B cell (primary cell): ENCODE results near the gene C16orf86. TPM values are rescaled to one million over a fixed set of nuclear protein-coding genes. Genes with fewer than 3 reads are reported as not detected.

Experiments
- ATAC-seq: fragments of 200-7000 bp; cut with Tn5 transposase; one replicate; pipeline ENCODE4 v1.10.0; 2021; ENCODE audit warnings: low read depth, mild to moderate bottlenecking, moderate number of reproducible peaks, moderate library complexity
- CTCF ChIA-PET: fragments of 350-600 bp; sonication (Branson Sonifier 250); formaldehyde crosslinking; loops from one replicate; lab custom pipeline; 2021; ENCODE audit warnings: antibody characterized with exemption, inconsistent platforms; lab: Charles Lee
- POLR2A ChIA-PET: fragments of 350-600 bp; sonication (Branson Sonifier 250); formaldehyde crosslinking; loops from one replicate; lab custom pipeline; 2021; ENCODE audit warnings: antibody characterized with exemption; lab: Charles Lee
- DNase-seq: peaks from one replicate; pipeline ENCODE4 v3.0.0; 2013
- H2AFZ ChIP-seq: 2 replicates; pipeline ENCODE4 v1.6.1; 2012; ENCODE audit warnings: mild to moderate bottlenecking, low read depth, low read length; ENCODE audit not compliant: insufficient read depth, poor library complexity, severe bottlenecking
- H3K27ac ChIP-seq, 2 donors: 1 replicate in 1 of 2; 2 replicates in 1 of 2; pipeline ENCODE4 v1.5.1; 2012 to 2013; ENCODE audit warnings: low read length in 2 of 2, mild to moderate bottlenecking in 2 of 2, moderate library complexity in 1 of 2
- H3K27me3 ChIP-seq, 4 experiments: fragments of 200-600 bp in 1 of 4; sonication (generic) in 1 of 4; replicated peaks in 1 of 4; 1 replicate in 2 of 4; 2 replicates in 2 of 4; pipeline versions ENCODE4 v1.6.1 to v1.7.0; 2013 to 2016; ENCODE audit warnings: low read length in 3 of 4, mild to moderate bottlenecking in 2 of 4, mixed read lengths in 1 of 4, moderate library complexity in 1 of 4; ENCODE audit not compliant: insufficient read depth in 4 of 4, control insufficient read depth in 3 of 4; ENCODE audit errors: control extremely low read depth in 1 of 4
- H3K36me3 ChIP-seq, 2 experiments: replicated peaks in 1 of 2; 1 replicate in 1 of 2; 2 replicates in 1 of 2; pipeline versions ENCODE4 v1.6.1 to v1.7.1; 2013; ENCODE audit warnings: low read length in 1 of 2; ENCODE audit not compliant: insufficient read depth in 2 of 2, control insufficient read depth in 1 of 2; ENCODE audit errors: control extremely low read depth in 1 of 2, extremely low read depth in 1 of 2
- H3K4me1 ChIP-seq, 2 donors: fragments of 200-600 bp in 1 of 2; sonication (generic) in 1 of 2; 1 replicate in 1 of 2; 2 replicates in 1 of 2; pipeline versions ENCODE4 v1.5.1 to v1.6.1; 2013 to 2017; ENCODE audit warnings: low read length in 2 of 2; ENCODE audit not compliant: control insufficient read depth in 2 of 2, insufficient read depth in 2 of 2
- H3K4me2 ChIP-seq: replicated peaks from 2 replicates; pipeline ENCODE3; 2012; ENCODE audit warnings: mild to moderate bottlenecking, low read depth, low read length; ENCODE audit not compliant: poor library complexity, severe bottlenecking
- H3K4me3 ChIP-seq, 5 experiments: fragments of 200-600 bp in 1 of 5; sonication (generic) in 1 of 5; 1 replicate in 3 of 5; 2 replicates in 2 of 5; pipeline versions ENCODE4 v1.5.1 to v1.7.0; 2011 to 2016; ENCODE audit warnings: low read length in 4 of 5, mild to moderate bottlenecking in 4 of 5, low read depth in 2 of 5, control low read depth in 1 of 5, moderate library complexity in 1 of 5; ENCODE audit not compliant: insufficient read depth in 1 of 5; ENCODE audit errors: control extremely low read depth in 1 of 5, extremely low read depth in 1 of 5
- H3K79me2 ChIP-seq: fragments of 200-600 bp; sonication (generic); one replicate; pipeline ENCODE4 v1.6.0; 2016; ENCODE audit warnings: low read length; ENCODE audit not compliant: control insufficient read depth, insufficient read depth
- H3K9ac ChIP-seq: fragments of 200-600 bp; sonication (generic); 2 replicates; pipeline ENCODE4 v1.6.1; 2017; ENCODE audit warnings: mild to moderate bottlenecking, low read length, moderate library complexity
- H3K9me3 ChIP-seq, 3 donors: one replicate each; pipeline versions ENCODE4 v1.6.1 to v1.7.1; 2013; ENCODE audit warnings: low read length in 2 of 3; ENCODE audit not compliant: control insufficient read depth in 2 of 3, insufficient read depth in 1 of 3; ENCODE audit errors: control extremely low read depth in 1 of 3
- H4K20me1 ChIP-seq: 2 replicates; pipeline ENCODE4 v1.6.0; 2012; ENCODE audit warnings: mild to moderate bottlenecking, low read length; ENCODE audit not compliant: insufficient read depth, control insufficient read depth, poor library complexity, severe bottlenecking
- H3K27ac Mint-ChIP-seq: one replicate; pipeline ENCODE4 v1.8.0; 2021; ENCODE audit warnings: mixed read lengths
- H3K27me3 Mint-ChIP-seq: one replicate; pipeline ENCODE4 v1.8.0; 2021; ENCODE audit warnings: mixed read lengths
- H3K4me1 Mint-ChIP-seq: one replicate; pipeline ENCODE4 v1.8.0; 2021; ENCODE audit warnings: mixed read lengths
- H3K4me3 Mint-ChIP-seq: one replicate; pipeline ENCODE4 v1.8.0; 2021; ENCODE audit warnings: mixed read lengths
- H3K9me3 Mint-ChIP-seq: one replicate; pipeline ENCODE4 v1.8.0; 2022; ENCODE audit warnings: mixed read lengths; ENCODE audit not compliant: insufficient read depth
- CTCF ChIP-seq: fragments of 200-600 bp; IDR thresholded peaks from one replicate; pipeline ENCODE4 v1.8.0; 2022; ENCODE audit warnings: antibody characterized with exemption, mild to moderate bottlenecking
- EZH2 ChIP-seq: IDR thresholded peaks from 2 replicates; pipeline ENCODE4 v1.6.1; 2012; ENCODE audit warnings: borderline replicate concordance, low read depth, mild to moderate bottlenecking, moderate library complexity, low read length; ENCODE audit not compliant: insufficient read depth, poor library complexity, severe bottlenecking
- WGBS: methylation state at CpG from one replicate; pipeline ENCODE4 v1.1.5; 2013; ENCODE audit warnings: missing lambda C conversion rate; ENCODE audit not compliant: insufficient coverage; 5-methylcytosine and 5-hydroxymethylcytosine counted together
- intact Hi-C: fragments of 100-400 bp; cut with micrococcal nuclease; formaldehyde crosslinking; loops from one replicate; pipeline ENCODE4 v1.10.0; 2022
- polyA plus RNA-seq: library from polyadenylated mRNA; depleted of rRNA; stranded (reverse); fragments of >200 nt; gene quantifications from 2 replicates; pipeline ENCODE4 v1.2.3, GENCODE V29; 2012
- total RNA-seq, 2 donors: library from RNA; stranded (reverse); fragments of 120-200 nt in 1 of 2; gene quantifications; 1 replicate in 1 of 2; 2 replicates in 1 of 2; pipeline versions ENCODE4 v1.2.3 to v1.2.4, GENCODE V29; 2013 to 2022

Gene C16orf86
- total and polyA plus RNA-seq, 2 donors (not counting 1 experiment from before 2014, with no cell fraction given) = 9.9 to 18.0 TPM

- no peak overlapping the region for H3K27ac Mint-ChIP-seq
- intact Hi-C loops = no loop called here
- no peak overlapping the region for H3K4me2 ChIP-seq
- no peak overlapping the region for H3K4me3 ChIP-seq
- no peaks in the 10 kb centered on the region for H3K9me3 Mint-ChIP-seq
- no peaks in the 10 kb centered on the region for H4K20me1 ChIP-seq
- H3K27me3 Mint-ChIP-seq = no peaks in the 10 kb centered on the region
- peaks cover 0 to 8% (median 0%) of the 10 kb centered on the region in 3 donors for H3K9me3 ChIP-seq
- H3K9ac ChIP-seq = no peak overlapping the region
- no CpG with 5 or more reads among the region's 5 CpGs for WGBS
- POLR2A ChIA-PET = no interaction called here
- peaks cover 2% of the 10 kb centered on the region for H3K4me1 Mint-ChIP-seq
- CTCF ChIA-PET = no interaction called here
- H3K4me1 ChIP-seq = no peaks in the 10 kb centered on the region
- H2AFZ ChIP-seq = no peak overlapping the region
- peaks cover 35% of the 10 kb centered on the region for H3K79me2 ChIP-seq
- ATAC-seq (no peak), DNase-seq (no peak)
- TF ChIP-seq CTCF (no peak), EZH2 (no peak)
- H3K4me3 Mint-ChIP-seq = no peak overlapping the region
- no peaks in the 10 kb centered on the region for H3K36me3 ChIP-seq
- no peak overlapping the region for H3K27ac ChIP-seq
- no peaks in the 10 kb centered on the region for H3K27me3 ChIP-seq
Measured at GRCh38 chr16:67704110-67704509, 37.5 kb downstream of the C16orf86 start.

GRCh38 chr16:67707210-67707609 lies 40.6 kb downstream of the C16orf86 start:
- no peaks in the 10 kb centered on the region for H3K4me1 ChIP-seq
- POLR2A ChIA-PET = no interaction called here

More at GRCh38 chr16:67707210-67707609, 40.6 kb downstream of the C16orf86 start:
- H3K9ac ChIP-seq = no peak overlapping the region
- H3K4me3 Mint-ChIP-seq = no peak overlapping the region
- CTCF ChIA-PET = no interaction called here
- H3K27me3 ChIP-seq = no peaks in the 10 kb centered on the region
- H3K9me3 Mint-ChIP-seq = no peaks in the 10 kb centered on the region
- H4K20me1 ChIP-seq = no peaks in the 10 kb centered on the region
- no peak overlapping the region for H3K27ac ChIP-seq
- DNase-seq (no peak), ATAC-seq (no peak)
- no peaks in the 10 kb centered on the region for H3K36me3 ChIP-seq
- peaks cover 39% of the 10 kb centered on the region for H3K79me2 ChIP-seq
- H3K4me1 Mint-ChIP-seq = peaks cover 5% of the 10 kb centered on the region
- no peak overlapping the region for H2AFZ ChIP-seq
- no peak overlapping the region for H3K4me3 ChIP-seq
- intact Hi-C loops = no loop called here
- no CpG with 5 or more reads among the region's 4 CpGs for whole genome bisulfite sequencing
- H3K4me2 ChIP-seq = no peak overlapping the region
- H3K27ac Mint-ChIP-seq = no peak overlapping the region
- no peaks in the 10 kb centered on the region for H3K27me3 Mint-ChIP-seq
- TF ChIP-seq CTCF (no peak), EZH2 (no peak)
- no peaks in the 10 kb centered on the region for H3K9me3 ChIP-seq
